HG03432 (cell line): ENCODE results near the gene USP43.

ENCODE experiments used
- ATAC-seq: cut with Tn5 transposase; IDR thresholded peaks from one replicate; pipeline ENCODE4 v1.9.1; 2021; ENCODE audit warnings: mild to moderate bottlenecking, moderate library complexity; ENCODE audit not compliant: unreplicated experiment

USP43 gene

GRCh38 chr17:9702914-9703780, 57.8 kb downstream of the USP43 start:
- ATAC-seq = no peak

DNA sequence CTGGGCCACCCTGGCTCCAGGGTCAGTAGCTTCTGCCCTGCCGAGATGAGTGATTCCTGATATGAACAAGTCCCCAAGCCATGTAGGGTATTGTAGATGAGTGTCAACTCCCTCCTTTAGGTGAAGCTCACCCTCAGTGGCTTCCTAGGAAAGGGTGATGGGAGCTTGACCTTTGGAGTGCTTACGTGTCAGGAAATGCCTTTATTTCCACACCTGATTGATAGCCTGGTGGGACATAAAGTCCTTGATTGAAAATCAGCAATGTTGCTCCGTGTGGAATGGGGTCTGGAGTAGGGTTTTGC, 58.4 kb downstream of the USP43 start:
- no peak for ATAC-seq

GRCh38 chr17:9705745-9706144, 60.4 kb downstream of the USP43 start:
- ATAC-seq = no peak

GRCh38 chr17:9707948-9708347, 62.6 kb downstream of the USP43 start:
- ATAC-seq = no peak

DNA sequence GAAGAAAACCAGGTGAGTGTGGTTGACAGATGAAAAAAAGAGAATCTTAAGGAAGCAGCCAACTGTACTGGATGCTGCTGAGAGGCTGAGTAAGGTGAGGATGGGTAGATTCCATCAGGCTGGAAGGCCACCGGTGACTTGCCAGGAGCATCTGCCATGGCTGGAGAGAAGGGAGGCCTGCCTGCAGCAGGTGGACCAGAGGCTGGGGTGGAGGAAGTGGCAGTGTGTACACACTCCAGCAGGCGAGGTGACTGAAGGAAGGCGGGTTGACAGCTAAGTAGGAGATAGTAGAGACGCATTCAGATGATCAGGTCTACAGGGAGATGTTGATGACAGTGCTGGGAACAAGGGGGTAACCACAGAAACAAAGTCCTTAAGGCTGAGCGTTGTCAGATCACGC, 69.5 kb downstream of the USP43 start:
- no peak for ATAC-seq

GRCh38 chr17:9715503-9716016, 70.2 kb downstream of the USP43 start:
- ATAC-seq = no peak

DNA sequence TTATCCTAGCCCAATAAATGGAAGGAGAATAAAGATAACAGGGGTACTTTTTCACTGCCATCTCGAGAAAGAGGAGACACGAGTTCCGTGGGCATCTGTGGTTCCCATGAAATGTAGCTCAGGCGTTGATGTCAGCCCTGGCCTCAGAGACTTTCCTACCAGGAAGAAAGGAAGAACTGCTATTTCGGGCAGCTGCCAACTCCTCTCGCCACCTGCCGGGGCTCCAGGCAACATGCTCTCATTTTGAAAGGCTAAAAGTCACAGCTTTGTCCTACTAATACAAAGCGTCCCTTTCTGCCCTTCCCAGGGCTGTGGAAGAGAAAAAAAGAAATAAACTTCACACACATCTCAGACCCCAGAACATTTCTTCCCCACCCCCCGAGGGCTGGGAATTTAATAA, 80.3 kb downstream of the USP43 start:
- no peak for ATAC-seq

DNA sequence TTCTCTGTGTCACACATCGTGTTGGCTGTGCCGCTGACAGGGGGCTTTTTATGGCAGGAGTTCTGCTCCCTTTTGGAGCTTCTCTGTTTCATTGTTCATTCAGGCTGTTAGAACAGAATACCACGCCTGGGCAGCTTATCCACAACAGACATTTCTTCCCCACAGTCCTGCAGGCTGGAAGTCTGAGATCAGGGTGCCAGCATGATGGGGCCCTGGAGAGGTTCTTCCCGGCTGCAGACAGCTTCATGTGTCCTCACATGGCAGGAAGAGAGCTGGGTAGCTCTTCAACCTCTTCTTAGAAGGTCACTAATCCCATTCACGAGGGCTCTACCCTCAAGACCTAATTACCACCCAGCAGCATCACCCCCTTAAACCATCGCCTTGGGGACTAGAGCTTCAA, 81.0 kb downstream of the USP43 start:
- no peak for ATAC-seq

- ATAC-seq = no peak
Observed at GRCh38 chr17:9728005-9728404, 82.7 kb downstream of the USP43 start.

DNA sequence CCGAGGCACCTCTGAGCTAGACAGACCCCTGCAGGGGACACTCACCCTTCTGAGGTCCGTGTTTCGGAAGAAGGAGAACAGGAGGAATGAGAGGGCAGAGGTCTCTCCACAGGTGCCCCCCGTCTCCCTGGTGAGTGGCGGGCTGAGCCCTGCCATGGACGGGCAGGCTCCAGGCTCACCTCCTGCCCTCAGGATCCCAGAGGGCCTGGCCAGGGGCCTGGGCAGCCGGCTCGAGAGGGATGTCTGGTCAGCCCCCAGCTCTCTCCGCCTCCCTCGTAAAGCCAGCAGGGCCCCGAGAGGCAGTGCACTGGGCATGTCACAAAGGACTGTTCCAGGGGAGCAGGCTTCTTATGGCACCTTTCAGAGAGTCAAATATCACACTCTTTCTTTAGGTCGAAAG, 83.2 kb downstream of the USP43 start:
- no peak for ATAC-seq

DNA sequence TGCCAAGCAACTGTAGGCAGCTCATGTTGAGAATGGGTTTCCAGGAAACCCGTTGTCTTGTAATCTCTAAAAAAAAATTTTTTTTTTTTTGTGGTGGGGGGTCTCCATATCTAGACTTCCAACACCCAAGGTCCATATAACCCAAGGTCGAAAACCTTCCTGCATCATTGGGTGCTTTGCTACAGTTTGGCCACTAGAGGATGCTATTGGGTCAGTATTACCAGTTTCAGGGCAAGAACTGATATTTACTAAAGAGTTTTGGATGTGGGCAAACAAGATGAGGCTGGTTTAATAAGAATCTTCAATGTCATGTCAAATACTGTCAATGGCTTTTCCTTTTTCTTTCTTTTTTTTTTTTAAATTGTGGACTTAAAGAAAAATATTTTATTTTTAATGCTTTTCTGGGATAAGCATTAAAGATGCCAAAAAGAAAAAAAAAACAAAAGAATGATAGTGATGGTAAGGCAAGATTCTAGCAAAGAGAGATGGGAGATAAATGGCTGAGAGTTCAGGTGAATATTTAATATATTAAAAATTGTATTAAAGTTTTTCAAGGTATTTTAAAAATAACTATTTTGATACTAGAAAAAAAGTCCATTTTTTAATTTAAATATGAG, 83.8 kb downstream of the USP43 start:
- ATAC-seq = no peak

DNA sequence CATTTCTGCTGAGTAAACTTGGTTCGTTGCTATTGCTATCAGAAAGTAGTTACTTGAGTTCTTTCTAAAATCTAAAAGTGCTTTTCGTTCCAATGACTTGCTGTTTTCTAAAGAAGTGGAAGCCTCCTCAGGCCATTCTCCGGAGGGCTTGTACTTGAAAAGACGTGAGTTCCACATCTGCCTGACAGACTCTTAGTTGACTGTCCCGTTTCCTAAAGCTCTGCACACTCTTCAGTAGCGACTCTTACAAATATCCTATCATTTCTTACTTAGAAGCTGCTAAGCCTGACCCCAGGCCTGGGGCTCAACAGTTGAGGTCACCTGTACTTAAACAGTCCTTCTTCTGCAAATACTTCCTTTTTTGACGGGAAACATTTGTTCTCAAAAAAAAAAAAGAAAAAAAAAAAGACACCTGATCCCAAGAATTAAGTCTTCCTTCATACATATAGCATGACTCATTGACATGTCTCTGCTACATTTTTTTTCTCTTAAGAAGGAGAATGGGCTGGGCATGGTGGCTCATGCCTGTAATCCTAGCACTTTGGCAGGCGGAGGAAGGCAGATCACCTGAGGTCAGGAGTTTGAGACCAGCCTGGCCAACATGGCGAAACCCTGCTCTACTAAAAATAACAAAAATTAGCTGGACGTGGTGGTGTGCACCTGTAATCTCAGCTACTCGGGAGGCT, 84.6 kb downstream of the USP43 start:
- ATAC-seq = no peak

DNA sequence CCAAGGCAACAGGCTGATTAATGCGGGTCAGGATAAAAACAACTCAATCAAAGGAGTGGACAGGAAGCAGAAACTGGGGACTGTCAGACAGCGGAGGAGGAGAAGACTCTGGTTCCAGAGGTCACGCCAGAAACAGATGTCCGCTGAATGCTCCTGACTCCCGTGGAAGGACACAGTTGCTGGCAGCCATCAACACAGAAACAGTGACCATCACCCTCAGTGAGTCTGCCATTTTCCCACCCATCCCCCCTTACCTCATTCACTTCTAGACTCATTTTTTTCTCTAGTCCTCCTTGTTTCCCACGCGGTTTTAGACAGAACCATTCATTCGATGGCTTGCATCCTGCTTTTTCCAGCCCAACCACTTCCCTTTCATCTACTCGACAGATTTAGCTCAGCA, 105.2 kb downstream of the USP43 start:
- no peak for ATAC-seq

GRCh38 chr17:9755083-9755482, 109.8 kb downstream of the USP43 start:
- ATAC-seq = no peak

- no peak for ATAC-seq
Observed at GRCh38 chr17:9760266-9760665, 114.9 kb downstream of the USP43 start.

DNA sequence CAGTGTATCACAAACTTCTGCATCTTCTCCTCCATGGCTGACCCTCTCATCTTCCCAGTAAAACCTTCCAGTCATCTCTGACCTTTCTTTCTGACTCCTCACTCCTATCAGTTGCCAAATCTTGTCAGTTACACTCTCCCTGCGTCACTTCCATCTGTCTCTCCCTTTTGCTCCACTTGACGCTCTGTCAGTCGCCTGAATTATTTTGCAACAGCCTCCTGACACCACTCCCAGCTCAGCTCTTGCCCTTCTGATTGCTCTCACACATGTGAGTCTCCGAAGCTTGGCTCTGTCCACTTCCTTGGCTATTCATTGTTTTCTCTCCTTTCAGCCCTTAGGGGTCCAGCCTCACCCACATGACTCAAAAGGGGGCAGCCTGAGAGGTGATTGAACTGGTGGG, 118.3 kb downstream of the USP43 start:
- ATAC-seq = no peak

GRCh38 chr17:9765322-9765721, 120.0 kb downstream of the USP43 start:
- ATAC-seq = no peak

GRCh38 chr17:9766970-9767369, 121.7 kb downstream of the USP43 start:
- no peak for ATAC-seq

- ATAC-seq = no peak
Observed at GRCh38 chr17:9767432-9767991, 122.2 kb downstream of the USP43 start.

DNA sequence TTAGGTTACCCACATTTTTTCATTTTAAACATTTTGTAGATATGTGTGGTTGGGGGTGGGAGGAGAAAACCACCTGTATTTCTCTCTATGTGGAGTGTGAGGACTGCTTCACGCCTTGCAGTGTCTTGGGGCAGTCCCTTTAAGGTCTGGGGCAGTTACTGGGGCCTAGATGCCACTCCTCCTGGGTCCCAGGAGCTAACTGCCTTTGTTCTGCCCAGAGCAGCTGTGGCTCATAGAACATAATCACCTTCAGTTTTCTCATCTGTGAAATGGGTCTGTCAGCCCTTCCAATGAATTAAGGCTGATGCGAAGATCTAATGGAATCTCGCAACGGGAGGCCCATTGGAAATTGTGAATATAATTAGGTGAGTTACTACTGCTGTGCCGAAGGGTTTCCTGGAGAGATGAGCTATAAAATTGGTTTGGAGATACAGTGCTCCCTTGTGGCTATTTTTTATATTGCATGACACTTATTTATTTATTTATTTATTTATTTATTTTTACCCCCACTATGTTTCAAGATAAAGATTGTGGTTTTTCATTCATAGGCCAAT, 123.1 kb downstream of the USP43 start:
- ATAC-seq = no peak

- no peak for ATAC-seq
Observed at GRCh38 chr17:9769036-9769695, 123.8 kb downstream of the USP43 start.
